Suppressor macrophage treated with lipopolysaccharide for 4 hours (primary cell): Measurements from ENCODE around the gene ARHGAP28.
"Not testable (repeated sequence)": the region's sequence is repeated elsewhere in the genome, so short reads cannot be mapped to it uniquely, and the experiment has no call there.

ENCODE experiments used
- DNase-seq: peaks from one replicate; pipeline ENCODE4 v3.0.0-alpha.2; 2020

The ARHGAP28 gene

DNA sequence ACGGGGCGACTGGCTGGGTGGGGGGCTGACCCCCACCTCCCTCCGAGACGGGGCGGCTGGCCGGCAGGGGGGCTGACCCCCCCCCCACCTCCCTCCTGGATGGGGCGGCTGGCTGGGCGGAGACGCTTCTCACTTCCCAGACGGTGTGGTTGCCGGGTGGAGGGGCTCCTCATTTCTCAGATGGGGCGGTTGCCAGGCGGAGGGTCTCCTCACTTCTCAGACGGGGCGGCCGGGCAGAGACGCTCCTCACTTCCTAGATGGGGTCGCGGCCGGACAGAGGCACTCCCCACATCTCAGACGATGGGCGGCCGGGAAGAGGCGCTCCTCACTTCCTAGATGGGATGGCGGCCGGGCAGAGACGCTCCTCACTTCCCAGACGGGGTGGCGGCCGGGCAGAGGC, 98.0 kb downstream of the ARHGAP28 start:
- not testable (repeated sequence) for DNase-seq

DNA sequence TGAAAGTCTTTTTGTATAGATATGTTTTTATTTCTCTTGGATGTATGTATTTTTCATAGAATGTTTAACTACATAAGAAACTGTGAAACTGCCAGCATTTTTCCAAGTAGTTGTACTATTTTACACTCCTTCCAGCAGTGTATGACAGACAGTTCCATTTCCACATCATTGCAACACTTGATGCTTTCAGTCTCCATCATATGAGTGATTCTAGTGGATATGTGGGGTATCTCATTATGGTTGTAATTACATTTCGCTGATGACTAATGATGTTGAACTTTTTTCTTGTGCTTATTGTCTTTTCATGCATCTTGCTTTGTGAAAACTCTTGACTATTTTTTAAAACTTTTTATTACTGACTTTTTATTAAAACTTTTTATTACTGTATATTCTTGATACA, 101.4 kb downstream of the ARHGAP28 start:
- no peak for DNase-seq

DNA sequence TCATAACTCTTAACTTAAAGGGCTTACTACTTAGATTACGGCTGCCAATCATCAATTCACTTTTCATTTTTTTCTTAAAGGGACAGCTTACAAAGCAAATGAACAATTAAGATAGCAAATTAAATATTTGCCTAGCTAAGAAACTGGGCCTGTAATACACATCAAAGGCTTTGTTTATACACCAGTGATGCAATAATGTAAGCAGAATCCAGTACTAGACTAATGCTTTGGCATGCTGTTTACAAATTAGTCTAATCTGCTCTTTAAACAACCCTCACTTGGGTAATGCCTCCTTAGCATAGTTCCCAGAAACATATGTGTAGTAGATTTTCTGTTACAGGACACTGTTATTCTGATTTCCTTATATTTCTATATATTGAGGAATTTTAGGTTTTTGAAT, 105.8 kb downstream of the ARHGAP28 start:
- no peak for DNase-seq

DNA sequence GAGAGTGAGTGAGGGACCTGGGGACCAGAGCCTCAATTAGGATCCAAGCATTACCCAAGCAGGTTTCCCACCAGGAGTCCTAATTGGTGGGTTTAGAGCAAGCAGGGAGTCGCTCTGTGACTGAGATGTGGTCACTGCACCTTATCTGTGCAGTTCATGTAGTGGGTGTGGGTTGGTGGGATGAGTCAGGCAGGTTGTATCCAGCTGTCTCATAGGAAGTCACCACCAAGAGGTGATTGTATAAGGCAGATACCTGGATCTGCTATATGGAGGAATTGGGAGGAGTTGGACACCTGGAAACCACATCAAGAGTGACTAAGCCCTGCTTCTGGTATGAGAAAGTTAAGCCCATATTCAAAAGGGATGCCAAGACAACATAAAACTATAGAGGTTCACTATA, 106.8 kb downstream of the ARHGAP28 start:
- DNase-seq, result no peak

DNA sequence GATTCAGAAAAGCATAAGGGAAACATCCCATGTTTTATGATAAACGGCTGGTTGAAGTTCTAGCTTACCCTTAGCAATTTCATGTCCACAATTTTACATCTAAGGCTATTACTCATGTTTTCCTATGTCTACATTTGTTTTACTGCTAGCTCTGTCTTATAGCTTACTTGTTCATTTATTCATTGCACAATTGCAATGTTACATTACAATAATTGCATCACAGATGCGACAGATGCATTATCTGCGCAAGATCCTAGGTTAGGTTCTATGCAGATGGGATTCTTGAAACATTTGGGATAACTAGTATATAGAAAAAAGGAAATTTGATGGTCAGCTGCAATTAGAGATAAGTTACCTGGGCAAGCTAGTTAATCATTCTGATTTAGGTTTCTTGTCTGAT, 108.4 kb downstream of the ARHGAP28 start:
- DNase-seq, result no peak

DNA sequence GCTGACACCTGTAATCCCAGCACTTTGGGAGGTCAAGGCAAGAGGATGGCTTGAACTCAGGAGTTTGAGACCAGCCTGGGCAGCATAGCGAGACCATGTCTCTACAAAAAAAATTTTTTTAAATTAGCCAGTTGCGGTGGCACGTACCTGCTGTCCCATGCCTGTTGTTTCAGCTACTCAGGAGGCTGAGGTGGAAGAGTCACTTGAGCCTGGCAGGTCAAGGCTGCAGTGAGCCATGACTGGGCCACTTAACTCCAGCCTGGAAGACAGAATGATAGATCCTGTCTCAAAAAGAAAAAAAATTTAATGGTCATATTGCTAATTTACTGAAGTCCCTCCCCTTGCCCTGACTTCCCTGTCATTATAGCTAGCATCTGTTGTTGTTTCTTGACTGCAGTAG, 112.6 kb downstream of the ARHGAP28 start:
- no peak for DNase-seq

DNA sequence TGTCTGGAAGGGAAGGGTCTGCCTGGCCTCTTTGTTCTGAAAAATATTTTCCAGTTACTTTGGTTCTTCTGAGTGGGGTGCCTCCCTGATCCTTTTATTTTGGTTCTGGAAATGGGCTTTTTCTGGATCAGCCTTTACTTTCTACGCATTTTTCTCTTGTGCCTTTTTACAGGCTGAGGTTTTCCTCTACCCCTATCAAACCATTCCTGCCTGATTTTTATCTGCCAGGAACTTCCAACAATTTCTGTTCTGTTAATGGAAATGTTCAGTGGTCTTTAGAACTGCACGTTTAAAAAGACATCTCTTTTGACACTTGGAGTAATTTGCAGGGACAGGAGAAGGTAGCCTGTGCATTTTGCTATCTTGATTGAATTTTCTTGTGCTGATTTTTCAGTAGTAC, 113.8 kb downstream of the ARHGAP28 start:
- DNase-seq, result no peak

DNA sequence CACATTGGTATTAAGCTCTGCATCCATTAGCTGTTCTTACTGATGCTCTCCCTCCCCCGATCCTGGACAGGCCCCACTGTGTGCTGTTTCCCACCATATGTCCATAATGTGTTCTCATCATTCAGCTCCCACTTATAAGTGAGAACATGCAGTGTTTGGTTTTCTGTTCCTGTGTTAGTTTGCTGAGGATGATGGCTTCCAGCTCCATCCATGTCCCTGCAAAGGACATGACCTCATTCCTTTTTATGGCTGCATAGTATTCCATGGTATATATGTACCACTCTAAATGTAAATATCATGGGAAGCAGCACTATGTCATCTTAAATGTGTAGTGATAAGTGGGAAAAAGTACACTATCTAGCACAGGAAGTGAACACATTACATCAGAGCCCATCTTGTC, 116.0 kb downstream of the ARHGAP28 start:
- DNase-seq, result not testable (repeated sequence)

DNA sequence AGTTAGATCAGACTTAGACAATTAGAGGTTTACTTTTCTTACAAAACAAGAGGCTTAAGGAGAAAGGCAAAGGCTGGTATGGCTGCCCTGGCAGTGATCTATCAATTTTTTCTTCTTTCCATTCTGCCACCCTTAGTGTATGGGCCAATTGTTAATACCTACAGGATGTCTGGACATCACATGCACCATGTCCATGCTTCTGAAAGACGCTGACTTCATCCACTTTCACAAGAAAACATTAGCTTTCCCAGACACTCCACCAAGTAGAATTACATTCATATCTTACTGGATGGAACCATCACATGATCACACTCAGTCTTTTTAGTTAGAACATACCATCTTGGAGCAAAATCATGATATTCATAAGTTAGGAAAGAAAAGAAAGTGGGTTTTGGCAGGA, 120.9 kb downstream of the ARHGAP28 start:
- DNase-seq, result no peak

DNA sequence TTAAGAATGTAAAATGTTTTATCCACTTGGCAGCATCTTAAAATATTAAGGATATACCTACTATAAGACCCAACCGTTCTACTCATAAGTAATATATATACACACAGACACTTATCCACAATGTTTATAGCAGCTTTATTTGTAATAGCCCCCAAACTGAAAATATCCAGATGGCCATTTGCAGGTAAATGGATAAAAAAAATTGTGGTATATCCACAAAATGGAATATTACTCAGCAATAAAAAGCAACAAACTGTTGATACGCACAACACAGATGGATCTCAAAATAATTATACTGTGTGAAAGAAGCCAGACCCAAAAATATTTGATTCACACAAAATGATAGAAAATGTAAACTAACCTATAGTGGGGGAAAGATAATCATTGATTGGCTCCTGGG, 122.0 kb downstream of the ARHGAP28 start:
- DNase-seq, result no peak

DNA sequence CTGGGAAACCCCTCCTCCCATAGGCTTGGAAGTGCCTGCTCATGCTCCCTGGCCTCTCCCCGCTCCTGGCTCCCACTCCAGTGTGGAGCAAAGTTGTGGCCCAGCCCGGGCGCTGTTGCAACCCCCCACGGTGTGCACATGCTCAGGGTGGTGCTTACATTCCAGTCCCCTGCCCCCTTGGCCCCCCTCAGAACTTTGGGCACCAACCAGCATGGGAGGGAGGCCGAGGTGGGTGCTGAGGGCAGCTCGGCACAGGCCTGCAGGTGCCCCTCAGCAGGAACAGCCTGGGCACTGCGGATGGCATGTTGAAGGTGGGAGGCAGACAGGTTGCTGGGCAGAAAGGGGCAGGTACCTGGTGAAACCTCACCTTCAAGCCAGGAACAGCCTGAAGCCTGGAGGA, 125.3 kb downstream of the ARHGAP28 start:
- DNase-seq, result no peak

DNA sequence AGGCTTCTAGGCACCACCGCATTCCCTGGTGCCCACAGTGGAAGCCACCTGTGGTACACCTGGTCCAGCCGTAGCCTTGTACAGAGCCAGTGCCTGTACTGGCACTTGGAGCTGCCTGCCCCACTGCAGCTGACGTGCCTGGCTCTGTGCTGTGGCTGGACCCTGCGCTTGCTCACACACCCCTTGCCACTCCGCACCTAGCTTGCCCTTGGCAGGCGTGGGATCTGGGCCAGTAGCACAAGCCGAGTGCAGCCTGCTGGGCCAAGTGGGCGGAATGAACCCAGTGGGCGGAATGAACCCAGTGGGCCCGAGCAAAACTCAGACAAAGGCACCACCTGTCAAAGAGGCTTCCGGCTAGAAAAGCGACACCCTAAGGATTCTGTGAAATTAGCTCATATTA, 126.3 kb downstream of the ARHGAP28 start:
- DNase-seq, result no peak

DNA sequence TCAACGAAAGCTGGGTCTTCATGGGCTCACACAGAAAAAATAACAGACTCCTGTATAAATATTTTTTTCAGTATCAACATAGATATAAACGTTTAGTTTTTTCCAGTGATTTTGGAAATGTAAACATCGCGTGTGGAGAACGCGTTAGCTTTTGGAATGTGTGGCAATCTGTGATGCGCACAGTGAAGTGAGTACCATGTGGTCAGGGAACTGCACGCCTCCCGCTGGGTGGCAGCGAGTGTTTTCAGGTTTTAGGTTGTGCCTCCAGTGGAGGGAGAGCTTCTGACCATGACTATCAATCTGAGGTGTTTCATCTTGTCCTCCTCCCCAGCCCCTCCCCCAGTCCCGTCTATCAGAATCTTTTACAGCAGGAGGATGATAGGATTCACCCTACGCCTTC, 127.8 kb downstream of the ARHGAP28 start:
- no peak for DNase-seq

DNA sequence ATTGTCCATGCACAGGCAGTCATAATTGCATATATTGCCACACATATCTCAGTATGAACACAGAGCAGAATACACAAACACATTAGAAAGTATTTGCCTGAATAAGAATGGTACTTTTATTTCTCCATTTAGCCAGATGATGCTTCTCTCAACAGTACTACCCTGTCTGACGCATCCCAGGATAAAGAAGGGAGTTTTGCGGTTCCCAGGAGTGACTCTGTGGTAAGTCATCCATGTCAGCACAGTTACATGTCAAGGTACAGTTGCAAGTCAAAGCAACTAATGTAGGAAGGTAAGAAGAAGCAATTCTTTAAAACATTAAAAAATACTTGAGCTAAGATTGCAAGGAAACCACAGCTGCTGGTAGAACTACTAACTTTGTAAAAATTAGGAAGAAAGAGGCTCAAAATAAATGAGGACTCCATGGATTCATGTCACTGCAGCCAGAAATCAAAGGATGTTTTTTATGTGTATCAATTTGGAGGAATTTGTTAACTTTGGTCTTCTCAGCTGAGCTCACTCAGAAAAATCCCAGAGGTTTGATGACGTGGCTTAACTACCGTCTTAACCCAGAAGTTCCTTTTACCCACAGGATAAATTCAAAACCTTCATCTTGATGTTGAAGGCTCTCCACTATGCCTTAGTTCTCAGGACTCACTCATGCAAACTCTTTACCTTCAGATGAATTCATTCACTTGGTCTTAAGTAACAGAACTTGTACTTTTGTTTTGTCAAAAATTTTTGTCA, 130.3 kb downstream of the ARHGAP28 start:
- DNase-seq, result no peak

DNA sequence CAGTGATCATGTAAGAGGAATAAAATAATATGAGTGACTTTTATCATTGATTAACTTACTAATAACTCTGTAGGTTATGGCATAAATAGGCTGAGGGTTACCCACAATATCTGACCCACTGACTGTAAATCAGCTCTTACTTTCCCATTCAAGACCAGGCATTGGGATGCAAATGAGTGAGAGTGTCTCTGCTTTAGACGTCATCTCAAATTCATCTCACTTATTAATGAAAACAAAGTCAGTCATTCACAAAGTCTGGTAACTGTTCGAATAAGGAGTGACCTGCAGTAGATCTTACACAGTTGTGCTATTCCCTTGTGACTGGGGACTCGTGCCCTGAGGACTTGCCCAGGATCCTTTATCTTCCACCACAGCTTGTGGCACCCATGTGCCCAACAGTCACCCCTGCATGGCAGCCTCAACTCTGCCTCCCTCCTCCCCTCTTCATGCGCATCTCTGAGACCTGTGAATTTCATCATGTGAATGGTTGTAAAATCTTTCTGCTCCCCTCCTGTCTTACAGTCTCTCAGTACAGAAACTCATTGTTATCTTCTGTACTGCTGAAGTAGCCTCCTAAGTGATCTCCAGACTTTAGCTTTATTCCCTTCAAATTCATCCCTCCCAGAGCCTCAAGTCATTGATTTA, 131.4 kb downstream of the ARHGAP28 start:
- no peak for DNase-seq

DNA sequence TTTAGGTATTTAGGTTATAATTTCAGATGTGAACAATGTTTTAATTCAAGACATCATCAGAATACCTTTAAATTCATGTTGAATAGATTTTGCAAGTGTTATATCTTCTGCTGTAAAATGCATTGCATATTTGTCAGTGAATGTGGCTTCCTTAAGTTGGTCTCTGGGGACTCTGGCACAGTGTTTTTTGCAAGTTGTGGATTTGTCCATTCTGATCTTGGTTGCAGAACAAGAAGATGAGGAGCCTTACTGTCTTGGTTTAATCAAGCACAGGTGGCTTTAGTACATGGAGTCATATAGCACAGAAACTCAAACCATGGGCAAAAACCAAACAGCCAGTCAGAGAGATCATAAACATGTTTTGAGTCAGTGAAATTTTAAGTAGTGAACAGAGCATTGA, 135.7 kb downstream of the ARHGAP28 start:
- DNase-seq, result no peak

DNA sequence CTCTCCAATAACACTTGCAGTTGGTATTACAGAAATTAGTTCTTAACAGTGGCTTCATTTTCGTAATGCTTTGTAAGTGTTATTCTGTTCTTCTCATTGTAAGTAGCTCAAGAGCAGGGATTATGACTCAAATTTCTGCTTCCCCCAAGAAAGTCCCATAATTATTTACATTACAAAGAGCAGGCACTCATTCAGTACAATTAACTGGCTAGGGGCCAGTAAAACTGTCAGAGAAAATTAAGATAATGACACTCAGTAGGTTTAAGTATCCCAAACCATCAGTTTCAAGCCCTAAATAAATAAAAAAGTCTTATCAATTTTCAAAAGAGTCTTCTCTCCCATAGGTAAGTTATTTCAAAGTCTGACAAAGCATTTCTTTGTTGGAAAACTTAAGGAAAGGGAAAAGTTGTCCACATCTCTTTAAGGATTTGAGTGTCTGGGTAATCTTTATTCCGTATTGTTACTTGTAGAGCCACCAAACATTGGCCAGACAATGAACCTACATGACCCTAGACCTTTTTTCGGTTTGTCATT, 137.1 kb downstream of the ARHGAP28 start:
- no peak for DNase-seq

DNA sequence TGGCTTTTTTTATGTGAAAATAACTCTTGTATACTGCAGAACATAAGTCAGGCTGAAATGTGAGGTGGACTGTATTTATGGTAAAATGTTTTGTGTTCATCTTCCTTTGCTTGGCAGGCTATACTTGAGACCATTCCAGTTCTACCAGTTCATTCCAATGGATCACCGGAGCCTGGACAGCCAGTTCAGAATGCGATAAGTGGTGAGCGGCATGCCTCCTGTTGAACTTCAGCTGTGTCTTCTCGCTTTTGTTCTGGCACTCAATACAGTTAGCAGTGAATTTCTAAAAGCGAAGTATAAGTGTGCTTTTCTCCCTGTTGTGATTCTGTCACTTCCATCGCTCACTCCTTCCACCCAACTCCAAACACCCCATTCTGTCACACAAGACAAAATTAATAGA, 138.5 kb downstream of the ARHGAP28 start:
- no peak for DNase-seq

DNA sequence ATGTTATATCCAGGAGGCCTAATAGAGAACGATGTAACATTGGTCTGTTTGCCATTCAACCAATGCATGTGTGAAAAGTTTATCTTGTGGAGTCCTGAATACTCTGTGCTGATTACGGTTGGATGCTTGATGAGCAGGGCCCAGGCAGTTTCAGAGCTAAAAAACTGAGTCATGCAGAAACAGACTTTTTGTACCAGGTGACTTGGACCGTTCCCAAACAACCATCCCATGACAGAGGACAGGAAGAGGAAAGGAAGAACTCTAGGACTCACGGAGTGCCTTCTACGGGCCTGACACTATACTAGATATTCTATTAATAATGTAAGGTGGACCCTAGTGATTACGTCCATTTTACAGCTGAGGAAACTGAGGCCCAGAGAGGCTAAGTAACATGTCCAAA, 142.1 kb downstream of the ARHGAP28 start:
- DNase-seq, result no peak

DNA sequence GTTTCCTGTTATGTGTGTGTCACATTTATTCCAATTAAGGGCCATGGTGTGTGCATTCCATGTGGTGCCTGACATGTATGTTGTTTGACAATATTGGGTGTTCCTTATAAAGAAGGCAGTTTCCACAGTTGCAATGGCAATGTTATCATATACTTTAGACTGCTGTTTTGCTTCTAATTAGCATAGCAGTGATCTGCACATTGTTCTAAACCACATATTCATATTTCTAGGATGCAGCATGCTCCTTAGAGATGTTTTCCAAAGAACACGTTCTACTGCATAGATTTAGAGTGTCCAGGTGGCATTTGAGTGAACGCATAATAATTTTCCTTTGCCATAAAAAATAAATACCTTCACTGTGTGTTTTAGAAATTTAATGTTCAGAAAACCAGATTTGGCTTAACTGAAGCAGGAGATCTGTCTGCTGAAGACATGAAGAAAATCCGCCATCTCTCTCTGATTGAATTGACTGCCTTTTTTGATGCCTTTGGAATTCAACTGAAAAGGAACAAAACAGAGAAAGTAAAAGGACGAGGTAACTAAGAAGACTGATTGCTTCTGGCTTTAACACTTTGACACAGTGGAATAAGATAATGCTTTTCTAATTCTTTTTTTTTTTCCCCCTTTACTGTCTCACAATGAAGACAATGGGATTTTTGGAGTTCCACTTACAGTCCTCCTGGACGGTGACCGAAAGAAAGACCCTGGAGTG, 143.7 kb downstream of the ARHGAP28 start:
- DNase-seq, result no peak

DNA sequence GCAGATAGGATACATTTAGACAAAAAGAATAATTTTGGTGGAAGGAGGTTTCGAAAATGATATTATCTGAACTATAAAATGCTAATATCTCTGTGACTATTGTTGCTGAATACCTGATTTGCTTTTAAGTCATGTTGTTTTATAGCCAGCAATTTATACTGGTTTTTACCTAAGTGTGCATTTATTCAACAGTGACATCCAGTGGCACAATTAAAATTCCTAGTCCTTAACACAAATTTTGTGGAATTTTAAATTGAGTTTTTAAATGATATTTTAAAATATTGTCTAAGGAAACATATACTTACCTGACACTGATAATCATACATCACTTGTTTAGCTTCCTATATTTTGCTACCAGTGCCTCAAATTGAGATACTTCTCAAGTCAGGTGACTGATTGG, 144.8 kb downstream of the ARHGAP28 start:
- DNase-seq, result no peak

DNA sequence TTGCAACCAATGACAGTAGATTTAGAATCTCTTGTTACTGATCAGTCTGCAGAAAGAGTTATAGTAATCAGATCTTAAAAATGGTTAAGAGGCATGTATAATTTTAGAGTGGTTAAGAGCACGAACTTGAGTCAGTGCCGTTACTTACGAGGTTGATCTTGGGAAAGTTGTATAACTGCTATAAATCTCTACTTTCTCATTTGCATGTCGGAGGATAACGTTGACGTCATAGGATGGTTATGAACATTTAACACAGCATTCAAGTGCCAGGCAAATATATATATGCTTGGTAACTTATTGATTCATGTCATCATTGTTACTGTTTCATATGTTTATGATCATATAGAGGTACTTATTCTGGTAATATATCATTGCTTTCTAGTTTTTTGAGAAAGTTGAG, 146.2 kb downstream of the ARHGAP28 start:
- no peak for DNase-seq

DNA sequence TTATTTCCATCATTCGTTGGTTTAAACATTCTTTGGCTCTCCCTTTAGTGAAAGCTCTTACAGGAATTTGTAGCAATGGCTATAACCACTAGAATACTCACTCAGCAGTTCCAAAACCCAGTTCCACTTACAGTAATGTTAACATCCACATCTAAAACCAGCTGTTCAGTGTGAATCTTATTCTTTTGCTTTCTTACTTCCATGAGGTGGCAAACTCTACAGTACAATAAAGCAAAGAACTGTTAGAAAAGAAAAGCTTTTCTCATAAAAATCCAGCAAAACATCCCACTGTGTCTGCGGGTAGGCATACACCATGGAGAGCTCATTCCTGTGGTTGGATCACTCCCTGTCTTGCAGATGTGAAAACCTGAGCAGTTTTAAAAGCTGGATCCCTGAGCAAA, 147.1 kb downstream of the ARHGAP28 start:
- no peak for DNase-seq

DNA sequence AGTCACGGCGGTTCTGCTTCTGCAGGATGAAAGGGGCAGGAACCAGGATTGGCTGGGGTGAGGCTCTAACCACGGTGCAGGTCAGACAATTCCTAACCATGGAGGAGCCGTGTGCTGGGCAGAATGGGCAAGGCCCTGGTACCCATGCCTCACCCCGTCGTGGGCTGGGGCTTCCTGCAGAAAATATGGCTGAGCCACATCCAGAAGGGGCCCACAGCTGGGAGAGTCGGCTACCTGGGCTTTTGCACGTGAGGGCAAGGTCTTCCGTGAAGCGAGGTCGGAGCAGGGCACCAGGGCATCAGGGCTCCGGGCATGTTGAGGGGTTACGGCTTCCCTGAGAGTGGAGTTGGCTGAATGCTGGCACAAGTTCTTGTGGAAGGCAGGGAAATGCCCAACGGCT, 147.8 kb downstream of the ARHGAP28 start:
- no peak for DNase-seq
